ENCODE measurements around the gene BCAS3.

DNA sequence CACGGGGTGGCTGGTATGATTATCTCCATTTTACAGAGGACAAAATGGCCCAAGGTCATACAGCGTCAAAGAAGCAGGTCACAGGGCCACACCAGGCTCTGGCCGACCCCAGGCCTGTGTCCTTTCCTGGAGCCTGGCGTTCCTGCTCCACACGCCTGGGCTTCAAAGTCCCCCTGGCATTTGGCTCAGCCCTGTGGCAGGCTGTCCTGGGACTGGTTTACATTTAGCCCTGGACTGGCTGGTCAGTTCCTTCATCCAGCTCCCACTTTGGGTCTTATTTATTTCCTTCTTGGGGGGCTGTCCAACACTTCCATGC, 737.2 kb downstream of the BCAS3 start:
- no peak for TF ChIP-seq GATA2 (IDR thresholded peaks at IDR 0.05; ENCODE audit: low read depth, low read length)
- no peak for TF ChIP-seq GATA3 (IDR thresholded peaks at IDR 0.05; ENCODE audit: low read depth, low read length)

Data from SH-SY5Y (cell line).